Suprapubic skin (tissue), 4 donors: ENCODE results near the gene EYS. TPM values are rescaled to one million over a fixed set of nuclear protein-coding genes. Genes with fewer than 3 reads are reported as not detected.

Source experiments
- DNase-seq, 2 donors: peaks; one replicate each; pipeline ENCODE4 v3.0.0-alpha.2; 2019; ENCODE audit warnings: low spot score in 2 of 2
- H3K27ac ChIP-seq: fragments of 200-600 bp; sonication (generic); one replicate; pipeline ENCODE4 v1.5.1; 2019
- H3K27me3 ChIP-seq: fragments of 200-600 bp; sonication (generic); one replicate; pipeline ENCODE4 v1.5.1; 2019
- H3K36me3 ChIP-seq: fragments of 200-600 bp; sonication (generic); one replicate; pipeline ENCODE4 v1.5.1; 2019
- H3K4me1 ChIP-seq: fragments of 200-600 bp; sonication (generic); one replicate; pipeline ENCODE4 v1.5.1; 2019
- H3K4me3 ChIP-seq: fragments of 200-600 bp; sonication (generic); one replicate; pipeline ENCODE4 v1.5.1; 2019; ENCODE audit warnings: mild to moderate bottlenecking
- H3K9me3 ChIP-seq: fragments of 200-600 bp; sonication (generic); one replicate; pipeline ENCODE4 v1.5.1; 2019
- CTCF ChIP-seq, 2 donors: fragments of 200-600 bp in 1 of 2; fragments of 450-650 bp in 1 of 2; sonication (generic) in 1 of 2; IDR thresholded peaks; one replicate each; pipeline ENCODE4 v1.5.1; 2016 to 2019; ENCODE audit warnings: antibody characterized with exemption in 2 of 2, mild to moderate bottlenecking in 1 of 2, moderate library complexity in 1 of 2
- EP300 ChIP-seq: sonication (generic); formaldehyde crosslinking; IDR thresholded peaks from one replicate; pipeline ENCODE4 v1.6.1; 2017; ENCODE audit warnings: antibody characterized with exemption
- POLR2A ChIP-seq, 2 donors: fragments of 450-650 bp; IDR thresholded peaks; one replicate each; pipeline ENCODE4 v1.6.1; 2017; ENCODE audit warnings: antibody characterized with exemption in 2 of 2, mild to moderate bottlenecking in 2 of 2, moderate library complexity in 2 of 2
- POLR2AphosphoS5 ChIP-seq, 3 donors: sonication (generic); formaldehyde crosslinking; IDR thresholded peaks; one replicate each; pipeline ENCODE4 v1.6.1; 2017; ENCODE audit warnings: antibody characterized with exemption in 3 of 3
- WGBS: methylation state at CpG from one replicate; pipeline ENCODE4 v1.1.5; 2018; 5-methylcytosine and 5-hydroxymethylcytosine counted together
- total RNA-seq, 4 donors: library from RNA; depleted of rRNA; stranded (reverse); fragments of >200 nt; gene quantifications; one replicate each; pipeline ENCODE4 v1.1.0, GENCODE V29; 2016

Gene EYS
- total RNA-seq, 4 donors from 2014 or later = not detected

GRCh38 chr6:64185621-64186020, 1521.4 kb downstream of the EYS start:
- no peaks in the 10 kb centered on the region for H3K27me3 ChIP-seq
- TF ChIP-seq POLR2AphosphoS5 (IDR thresholded peaks at IDR 0.05) (no peak), CTCF (IDR thresholded peaks at IDR 0.05) (no peak), POLR2A (IDR thresholded peaks at IDR 0.05) (no peak), EP300 (no peak)
- 87% methylated on average over 5 of the region's 5 CpGs for WGBS
- H3K9me3 ChIP-seq = peaks cover 2% of the 10 kb centered on the region
- no peak for DNase-seq
- no peak overlapping the region for H3K27ac ChIP-seq
- no peak overlapping the region for H3K4me3 ChIP-seq
- no peaks in the 10 kb centered on the region for H3K36me3 ChIP-seq
- H3K4me1 ChIP-seq = no peaks in the 10 kb centered on the region

GRCh38 chr6:64175296-64175695, 1531.7 kb downstream of the EYS start:
- DNase-seq = no peak
- no peak for TF ChIP-seq CTCF (IDR thresholded peaks at IDR 0.05)
- H3K4me1 ChIP-seq = no peaks in the 10 kb centered on the region
- 24% methylated on average over 5 of the region's 5 CpGs for WGBS
- no peaks in the 10 kb centered on the region for H3K36me3 ChIP-seq
- H3K4me3 ChIP-seq = no peak overlapping the region
- no peaks in the 10 kb centered on the region for H3K27me3 ChIP-seq
- H3K27ac ChIP-seq = no peak overlapping the region
- H3K9me3 ChIP-seq = no peaks in the 10 kb centered on the region

GRCh38 chr6:64170316-64170715, 1536.7 kb downstream of the EYS start:
- Histone ChIP-seq H3K4me3 (no peak overlapping the region), H3K9me3 (no peaks in the 10 kb centered on the region), H3K36me3 (no peaks in the 10 kb centered on the region), H3K27me3 (no peaks in the 10 kb centered on the region), H3K4me1 (no peaks in the 10 kb centered on the region), H3K27ac (no peak overlapping the region)
- no peak for DNase-seq
- WGBS = 74% methylated on average over 3 of the region's 3 CpGs
- TF ChIP-seq POLR2AphosphoS5 (IDR thresholded peaks at IDR 0.05) (no peak), POLR2A (IDR thresholded peaks at IDR 0.05) (no peak), EP300 (no peak), CTCF (IDR thresholded peaks at IDR 0.05) (no peak)

GRCh38 chr6:64160486-64160885, 1546.5 kb downstream of the EYS start:
- Histone ChIP-seq H3K27me3 (no peaks in the 10 kb centered on the region), H3K4me1 (no peaks in the 10 kb centered on the region), H3K36me3 (no peaks in the 10 kb centered on the region), H3K4me3 (no peak overlapping the region), H3K27ac (no peak overlapping the region), H3K9me3 (no peaks in the 10 kb centered on the region)
- 47% methylated on average over 1 of the region's 1 CpG for WGBS
- DNase-seq = no peak
- TF ChIP-seq CTCF (IDR thresholded peaks at IDR 0.05) (no peak), POLR2A (IDR thresholded peaks at IDR 0.05) (no peak), EP300 (no peak), POLR2AphosphoS5 (IDR thresholded peaks at IDR 0.05) (no peak)

GRCh38 chr6:64155063-64155462, 1552.0 kb downstream of the EYS start:
- WGBS = 46% methylated on average over 2 of the region's 2 CpGs
- no peak overlapping the region for H3K27ac ChIP-seq
- no peaks in the 10 kb centered on the region for H3K9me3 ChIP-seq
- DNase-seq = no peak
- H3K4me3 ChIP-seq = no peak overlapping the region
- H3K27me3 ChIP-seq = no peaks in the 10 kb centered on the region
- H3K36me3 ChIP-seq = no peaks in the 10 kb centered on the region
- no peak for TF ChIP-seq POLR2AphosphoS5 (IDR thresholded peaks at IDR 0.05)
- TF ChIP-seq EP300 = no peak
- TF ChIP-seq POLR2A (IDR thresholded peaks at IDR 0.05) = no peak
- TF ChIP-seq CTCF (IDR thresholded peaks at IDR 0.05) = no peak
- H3K4me1 ChIP-seq = no peaks in the 10 kb centered on the region
